PC-3 (cell line): ENCODE results near the gene DHCR24.

Source experiments
- CTCF ChIP-seq: fragments of 300-600 bp; sonication (generic); conservative IDR thresholded peaks from 2 replicates; pipeline ENCODE4 v1.5.1; 2017; ENCODE audit warnings: antibody characterized with exemption, low read depth, mild to moderate bottlenecking, low read length
- EZH2 ChIP-seq: fragments of 300-600 bp; sonication (generic); IDR thresholded peaks from one replicate; pipeline ENCODE4 v1.6.1; 2017; ENCODE audit warnings: antibody characterized with exemption, mild to moderate bottlenecking, low read length; ENCODE audit not compliant: unreplicated experiment
- EZH2phosphoT487 ChIP-seq: fragments of 300-600 bp; sonication (generic); IDR thresholded peaks from 2 replicates; pipeline ENCODE4 v1.6.1; 2018; ENCODE audit warnings: mild to moderate bottlenecking, antibody characterized with exemption, low read length, borderline replicate concordance

- TF ChIP-seq EZH2phosphoT487 (no peak), CTCF (no peak), EZH2 (no peak)
These were observed 22.4 kb downstream of the DHCR24 start for GRCh38 chr1:54864460-54865208.
